Measurements from ENCODE around the gene SMARCB1. TPM values are rescaled to one million over a fixed set of nuclear protein-coding genes. Genes with fewer than 3 reads are reported as not detected.

Gene SMARCB1
- polyA plus RNA-seq (2013, experiment 1 of 2; ENCODE audit: insufficient read length) = 172 TPM
- 165 TPM for polyA plus RNA-seq (2013, experiment 2 of 2; ENCODE audit: insufficient read length)

- peak; percentile 97 for DNase-seq
These were observed at the start of gene SMARCB1 for GRCh38 chr22:23786752-23787599. Gene SMARCB1, plus strand, starts transcription at chr22:23786966. Its CDS starts 204 bp downstream, at chr22:23787170.

- DNase-seq = no peak
These were observed 49.1 kb upstream of the SMARCB1 start for GRCh38 chr22:23737696-23738095.

- DNase-seq = no peak
These were observed 44.1 kb upstream of the SMARCB1 start for GRCh38 chr22:23742505-23743264.

- no peak for DNase-seq
These were observed 43.5 kb upstream of the SMARCB1 start for GRCh38 chr22:23743303-23743705.

GRCh38 chr22:23744001-23744400 lies 42.8 kb upstream of the SMARCB1 start:
- DNase-seq = no peak

- no peak for DNase-seq
These were observed 42.3 kb upstream of the SMARCB1 start for GRCh38 chr22:23744485-23744884.

- DNase-seq = no peak
These were observed 41.0 kb upstream of the SMARCB1 start for GRCh38 chr22:23745791-23746190.

GRCh38 chr22:23749841-23750301 lies 36.9 kb upstream of the SMARCB1 start:
- DNase-seq = no peak

GRCh38 chr22:23750367-23750713 lies 36.4 kb upstream of the SMARCB1 start:
- no peak for DNase-seq

GRCh38 chr22:23750714-23751440 lies 35.9 kb upstream of the SMARCB1 start, which contains the start of gene ZNF70:
Gene ZNF70, minus strand, starts transcription at chr22:23751112. Its CDS starts 5,972 bp downstream, at chr22:23745140.
- DNase-seq = peak; percentile 83

GRCh38 chr22:23751441-23751996 lies 35.2 kb upstream of the SMARCB1 start:
- peak; percentile 42 for DNase-seq

GRCh38 chr22:23752090-23752691 lies 34.6 kb upstream of the SMARCB1 start:
- DNase-seq = no peak

- DNase-seq = no peak
These were observed 34.0 kb upstream of the SMARCB1 start for GRCh38 chr22:23752750-23753149.

- no peak for DNase-seq
These were observed 33.4 kb upstream of the SMARCB1 start for GRCh38 chr22:23753385-23753784.

GRCh38 chr22:23754220-23754919 lies 32.4 kb upstream of the SMARCB1 start, which contains the start of gene VPREB3:
Gene VPREB3, minus strand, starts transcription at chr22:23754425. Its CDS starts 62 bp downstream, at chr22:23754363.
- no peak for DNase-seq

GRCh38 chr22:23754980-23755636 lies 31.7 kb upstream of the SMARCB1 start:
- no peak for DNase-seq

GRCh38 chr22:23755711-23756110 lies 31.1 kb upstream of the SMARCB1 start:
- DNase-seq = no peak

GRCh38 chr22:23756891-23757290 lies 29.9 kb upstream of the SMARCB1 start:
- no peak for DNase-seq

- no peak for DNase-seq
These were observed 27.2 kb upstream of the SMARCB1 start for GRCh38 chr22:23759566-23759965.

- no peak for DNase-seq
These were observed 26.7 kb upstream of the SMARCB1 start for GRCh38 chr22:23760056-23760455.
